K562 (cell line): ENCODE data around the gene RCSD1. TPM values are rescaled to one million over a fixed set of nuclear protein-coding genes. Genes with fewer than 3 reads are reported as not detected.

Experiments used
- ARHGAP35 ChIP-seq: fragments of 450-650 bp; IDR thresholded peaks from 2 replicates; pipeline ENCODE4 v1.6.1; 2018; ENCODE audit not compliant: partially characterized antibody
- ASH1L ChIP-seq: fragments of 450-650 bp; IDR thresholded peaks from 2 replicates; pipeline ENCODE4 v1.6.1; 2018; ENCODE audit warnings: borderline replicate concordance, mild to moderate bottlenecking, low read depth; ENCODE audit not compliant: partially characterized antibody
- BACH1 ChIP-seq: fragments of 200-800 bp; sonication (Bioruptor generic); IDR thresholded peaks from 2 replicates; pipeline ENCODE4 v1.6.1; 2016; ENCODE audit warnings: missing genetic modification characterization, missing compliant biosample characterization
- CBFA2T2 ChIP-seq: fragments of 450-650 bp; conservative IDR thresholded peaks from 2 replicates; pipeline ENCODE4 v1.6.1; 2017; ENCODE audit warnings: mild to moderate bottlenecking
- CHD4 ChIP-seq: fragments of 200-600 bp; sonication (generic); IDR thresholded peaks from 3 replicates; pipeline ENCODE4 v1.6.1; 2012; ENCODE audit warnings: low read depth, mild to moderate bottlenecking, mixed read lengths, low read length, inconsistent platforms; ENCODE audit not compliant: insufficient read depth, insufficient replicate concordance, poor library complexity, severe bottlenecking
- DMBX1 ChIP-seq: fragments of 250-450 bp; sonication (Bioruptor Pico); IDR thresholded peaks from 2 replicates; pipeline ENCODE4 v1.8.0; 2022; ENCODE audit warnings: inconsistent platforms, mild to moderate bottlenecking, moderate library complexity, borderline replicate concordance
- E2F4 ChIP-seq: sonication (generic); formaldehyde crosslinking; IDR thresholded peaks from 2 replicates; pipeline ENCODE4 v1.8.0; 2022; ENCODE audit warnings: mild to moderate bottlenecking, low read depth, missing genetic modification reagents
- EP300 ChIP-seq: IDR thresholded peaks from 2 replicates; pipeline ENCODE4 v1.6.1; 2012; ENCODE audit warnings: low read length, improper control_type of control experiment
- HNRNPUL1 ChIP-seq: fragments of 200-400 bp; formaldehyde crosslinking; IDR thresholded peaks from 2 replicates; pipeline ENCODE4 v1.6.1; 2017; ENCODE audit warnings: low read length
- KDM4B ChIP-seq, 2 experiments: fragments of 450-650 bp in 1 of 2; sonication (generic) in 1 of 2; IDR thresholded peaks; 2 replicates each; pipeline ENCODE4 v1.6.1; 2016 to 2017; ENCODE audit warnings: borderline replicate concordance in 2 of 2, antibody characterized with exemption in 1 of 2, low read depth in 1 of 2, mild to moderate bottlenecking in 1 of 2
- KLF6 ChIP-seq: fragments of 250-450 bp; sonication (Bioruptor Pico); IDR thresholded peaks from 2 replicates; pipeline ENCODE4 v1.4.0; 2020; ENCODE audit warnings: mild to moderate bottlenecking, moderate library complexity, borderline replicate concordance
- MBD2 ChIP-seq: sonication (generic); IDR thresholded peaks from 2 replicates; pipeline ENCODE4 v1.6.1; 2016; ENCODE audit warnings: low read depth, borderline replicate concordance
- MIER1 ChIP-seq: fragments of 450-650 bp; IDR thresholded peaks from 2 replicates; pipeline ENCODE4 v1.6.1; 2016; ENCODE audit warnings: antibody characterized with exemption, mild to moderate bottlenecking, low read depth
- NR2F6 ChIP-seq: fragments of 450-650 bp; formaldehyde crosslinking; IDR thresholded peaks from 2 replicates; pipeline ENCODE4 v1.4.0; 2020; ENCODE audit warnings: mild to moderate bottlenecking
- PML ChIP-seq: IDR thresholded peaks from 2 replicates; pipeline ENCODE4 v1.6.1; 2012; ENCODE audit warnings: low read length, inconsistent platforms
- POLR2B ChIP-seq: fragments of 450-650 bp; IDR thresholded peaks from 2 replicates; pipeline ENCODE4 v1.6.1; 2018; ENCODE audit warnings: low read depth; ENCODE audit not compliant: partially characterized antibody
- PREB ChIP-seq: sonication (generic); formaldehyde crosslinking; IDR thresholded peaks from 2 replicates; pipeline ENCODE4 v1.8.1; 2023; ENCODE audit warnings: mild to moderate bottlenecking, missing genetic modification reagents
- RFX5 ChIP-seq: IDR thresholded peaks from 2 replicates; pipeline ENCODE4 v1.6.1; 2011; ENCODE audit warnings: low read depth, mild to moderate bottlenecking, improper control_type of control experiment, low read length
- SRSF1 ChIP-seq: fragments of 200-400 bp; formaldehyde crosslinking; IDR thresholded peaks from 2 replicates; pipeline ENCODE4 v1.6.1; 2017; ENCODE audit warnings: mild to moderate bottlenecking, low read depth, low read length, moderate library complexity
- ZNF3 ChIP-seq: fragments of 250-450 bp; sonication (Bioruptor Pico); IDR thresholded peaks from 2 replicates; pipeline ENCODE4 v1.5.0; 2021; ENCODE audit warnings: mild to moderate bottlenecking, moderate library complexity
- ZNF431 ChIP-seq: sonication (generic); formaldehyde crosslinking; IDR thresholded peaks from 2 replicates; pipeline ENCODE4 v1.8.0; 2022; ENCODE audit warnings: mild to moderate bottlenecking, missing genetic modification reagents
- ZNF551 ChIP-seq: fragments of 250-450 bp; sonication (Bioruptor Pico); IDR thresholded peaks from 2 replicates; pipeline ENCODE4 v1.5.0; 2021; ENCODE audit warnings: mild to moderate bottlenecking, moderate library complexity
- ZNF639 ChIP-seq, 2 experiments: fragments of 200-800 bp in 1 of 2; sonication (Bioruptor generic) in 1 of 2; sonication (generic) in 1 of 2; formaldehyde crosslinking in 1 of 2; IDR thresholded peaks in 1 of 2; conservative IDR thresholded peaks in 1 of 2; 2 replicates each; pipeline versions ENCODE4 v1.5.0 to v1.6.1; 2016 to 2020; ENCODE audit warnings: missing compliant biosample characterization in 1 of 2, missing genetic modification characterization in 1 of 2, missing genetic modification reagents in 1 of 2
- polyA plus RNA-seq, 8 experiments: library from polyadenylated mRNA; depleted of rRNA in 4 of 8; stranded (reverse) in 5 of 8; unstranded in 3 of 8; fragments of >200 nt; fragmentation: Nextera tagmentation in 2 of 8; fragmentation: Illumina TruSeq in 1 of 8; extraction: Ambion mirVana in 2 of 8; extraction: Trizol in 1 of 8; gene quantifications; 2 replicates each; pipeline versions ENCODE4 v1.2.1 to v1.2.3, GENCODE V29; 2011 to 2014; ENCODE audit warnings: inconsistent platforms in 1 of 8, missing spikeins in 1 of 8
- total RNA-seq, 7 experiments: library from RNA; depleted of rRNA in 6 of 7; stranded (reverse); fragments of >200 nt in 6 of 7; fragmentation: Illumina TruSeq in 2 of 7; extraction: Trizol in 2 of 7; gene quantifications; 2 replicates each; pipeline versions ENCODE4 v1.2.1 to v1.2.3, GENCODE V29; 2011 to 2021; ENCODE audit warnings: low replicate concordance in 1 of 7

Gene RCSD1
- total and polyA plus RNA-seq, 9 of the 15 experiments (the other 6 are each of a cell fraction or from before 2014, with no cell fraction given): 7.8 to 69.8 (median 45.3) TPM

- TF ChIP-seq CBFA2T2: no peak
- no peak for TF ChIP-seq CHD4
- TF ChIP-seq MBD2: peak; percentile 55; the same call in 1 of the 2 replicates
- peak; percentile 72; the same call in 1 of the 2 replicates for TF ChIP-seq KLF6 (CRISPR knock-in tag)
- TF ChIP-seq ZNF3 (CRISPR knock-in tag): 0 out of 2 replicates have a peak, but pooled peaks have one; percentile 8
- no peak for TF ChIP-seq PREB
- TF ChIP-seq BACH1 (tag): no peak; the same call in 1 of the 2 replicates
- peak; percentile 87 for TF ChIP-seq E2F4 (CRISPR knock-in tag)
- TF ChIP-seq ZNF639 (CRISPR knock-in tag; conservative IDR thresholded peaks at IDR 0.05 in 1 of 2, IDR thresholded peaks at IDR 0.05 in 1 of 2): peak in 1 of 2 experiments; percentile 97; a peak in 2 of 4 replicates
- TF ChIP-seq HNRNPUL1: no peak
- TF ChIP-seq RFX5: peak; percentile 75; the same call in 1 of the 2 replicates
- TF ChIP-seq EP300: peak; percentile 74
- peak; percentile 86 for TF ChIP-seq DMBX1 (CRISPR knock-in tag)
- TF ChIP-seq NR2F6: peak; percentile 93
- peak; percentile 42 for TF ChIP-seq PML
- peak; percentile 78; the same call in 1 of the 2 replicates for TF ChIP-seq ZNF431
- no peak for TF ChIP-seq SRSF1
- TF ChIP-seq MIER1: 0 out of 2 replicates have a peak, but pooled peaks have one; percentile 18
- TF ChIP-seq KDM4B (IDR thresholded peaks at IDR 0.05; ENCODE audit: borderline replicate concordance in 2 of 2, low read depth in 1 of 2): 0 out of 4 replicates have a peak, but pooled peaks of 1 of the 2 experiments have one; percentile 68
- no peak for TF ChIP-seq ARHGAP35
- no peak for TF ChIP-seq ZNF551 (CRISPR knock-in tag)
- TF ChIP-seq POLR2B: peak; percentile 67
- no peak for TF ChIP-seq ASH1L
These were observed 84.6 kb downstream of the RCSD1 start (continued) for GRCh38 chr1:167714439-167715156.
